Measurements from ENCODE around the gene CA5A. TPM values are rescaled to one million over a fixed set of nuclear protein-coding genes. Genes with fewer than 3 reads are reported as not detected.
"Not testable (repeated sequence)": the region's sequence is repeated elsewhere in the genome, so short reads cannot be mapped to it uniquely, and the experiment has no call there.

CA5A gene
- total and polyA plus RNA-seq, 9 of the 15 experiments (the other 6 are each of a cell fraction or from before 2014, with no cell fraction given): not detected

DNA sequence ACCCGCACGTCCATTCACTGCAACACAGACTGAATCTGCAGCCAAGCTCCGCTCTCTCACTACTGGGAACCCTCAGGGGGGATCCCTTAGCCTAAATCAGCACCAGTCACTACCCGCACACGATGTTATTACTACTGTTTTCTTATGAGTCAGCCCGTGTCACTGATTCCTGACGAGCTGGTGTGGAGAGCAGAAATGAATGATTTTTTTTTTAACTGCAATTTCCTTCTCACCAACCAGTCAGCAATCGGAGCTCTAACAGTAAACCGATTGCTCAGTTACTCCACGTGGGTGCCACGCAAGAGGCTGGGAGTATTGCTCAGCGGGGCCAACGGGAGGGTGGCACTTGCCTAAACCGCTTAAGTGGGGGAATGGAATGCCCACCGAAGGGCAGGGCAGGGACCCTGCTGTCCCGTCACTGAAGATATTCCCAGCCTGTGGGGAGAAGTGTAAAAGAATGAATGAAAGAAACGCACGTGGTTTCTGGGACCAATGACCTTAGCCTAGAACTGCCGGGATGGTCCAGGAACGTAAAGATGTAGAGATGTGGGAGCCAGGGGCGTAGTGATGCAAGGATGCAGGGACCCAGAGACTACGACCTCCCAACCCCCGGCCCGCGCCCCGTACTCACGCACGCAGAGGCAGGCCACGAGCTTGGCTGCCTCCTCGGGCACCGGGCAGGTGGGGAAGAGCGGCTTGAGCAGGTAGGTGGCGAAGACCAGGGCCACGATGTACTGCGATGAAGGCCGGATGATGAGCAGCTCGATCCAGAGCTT is 67.9 kb downstream of the CA5A start:
- FAIRE-seq; H3K9me3 ChIP-seq (replicated peaks; ENCODE audit: control insufficient read depth, insufficient read depth, low read depth, low read length); intact Hi-C loops (cut with micrococcal nuclease); in situ Hi-C loops (cut with MboI); H2AFZ ChIP-seq (ENCODE audit: low read depth, low read length); H3K27me3 ChIP-seq (ENCODE audit: control insufficient read depth in 2 of 2, insufficient read depth in 2 of 2, low read length in 2 of 2); CTCF ChIA-PET (ENCODE audit: low intra/inter-chr PET ratio); H3K9me1 ChIP-seq (ENCODE audit: control insufficient read depth, insufficient read depth, low read length); TF ChIP-seq CEBPG (tag; conservative IDR thresholded peaks at IDR 0.05 in 1 of 2, IDR thresholded peaks at IDR 0.05 in 1 of 2): not testable (repeated sequence)
- POLR2A ChIA-PET: interaction anchor here (0.5 to 6.8 kb wide), 7 partner anchors 9 to 99 kb away, joined by 3 to 70 read pairs (median 6); no protein-coding TSS in a partner anchor
- H3K79me2 ChIP-seq (ENCODE audit: control insufficient read depth, insufficient read depth, low read length): peaks cover 54% of the 10 kb centered on the region
- peak overlapping the region; percentile 74 for H3K4me3 ChIP-seq
- H3K4me2 ChIP-seq (ENCODE audit: insufficient read depth, low read length): peak overlapping the region; percentile 88
- H4K20me1 ChIP-seq (replicated peaks; ENCODE audit: control insufficient read depth, insufficient read depth, low read length): peaks cover 24% of the 10 kb centered on the region
- BruUV-seq (replicated peaks): TSS peak; percentile 64
- 1% methylated on average over 31 of the region's 37 CpGs for WGBS (ENCODE audit: insufficient coverage, low coverage, missing lambda C conversion rate)
- ATAC-seq: peak; percentile 7
- peaks cover 26% of the 10 kb centered on the region; the same call in 2 of the 3 replicates for H3K36me3 ChIP-seq (ENCODE audit: control insufficient read depth, insufficient read depth, low read length)
- peak overlapping the region; percentile 67 for H3K27ac ChIP-seq (ENCODE audit: extremely low read depth, low read depth, low read length)
- H3K4me1 ChIP-seq (replicated peaks in 1 of 2; ENCODE audit: control insufficient read depth in 2 of 2, insufficient read depth in 2 of 2, low read length in 2 of 2): peaks cover 28 to 33% of the 10 kb centered on the region in 2 experiments
- peak overlapping the region; percentile 74 to 95 for H3K9ac ChIP-seq (ENCODE audit: insufficient read depth in 1 of 2, low read depth in 2 of 2, low read length in 2 of 2)
- peak in 3 of 4 experiments; percentile 10 to 44 (median 11) for DNase-seq (ENCODE audit: extremely low read depth in 1 of 4, low spot score in 3 of 4)
- peak; percentile 25; the same call in 1 of the 2 replicates for TF ChIP-seq SP1 (CRISPR knock-in tag; IDR thresholded peaks at IDR 0.05)
- TF ChIP-seq, protein P1, sequence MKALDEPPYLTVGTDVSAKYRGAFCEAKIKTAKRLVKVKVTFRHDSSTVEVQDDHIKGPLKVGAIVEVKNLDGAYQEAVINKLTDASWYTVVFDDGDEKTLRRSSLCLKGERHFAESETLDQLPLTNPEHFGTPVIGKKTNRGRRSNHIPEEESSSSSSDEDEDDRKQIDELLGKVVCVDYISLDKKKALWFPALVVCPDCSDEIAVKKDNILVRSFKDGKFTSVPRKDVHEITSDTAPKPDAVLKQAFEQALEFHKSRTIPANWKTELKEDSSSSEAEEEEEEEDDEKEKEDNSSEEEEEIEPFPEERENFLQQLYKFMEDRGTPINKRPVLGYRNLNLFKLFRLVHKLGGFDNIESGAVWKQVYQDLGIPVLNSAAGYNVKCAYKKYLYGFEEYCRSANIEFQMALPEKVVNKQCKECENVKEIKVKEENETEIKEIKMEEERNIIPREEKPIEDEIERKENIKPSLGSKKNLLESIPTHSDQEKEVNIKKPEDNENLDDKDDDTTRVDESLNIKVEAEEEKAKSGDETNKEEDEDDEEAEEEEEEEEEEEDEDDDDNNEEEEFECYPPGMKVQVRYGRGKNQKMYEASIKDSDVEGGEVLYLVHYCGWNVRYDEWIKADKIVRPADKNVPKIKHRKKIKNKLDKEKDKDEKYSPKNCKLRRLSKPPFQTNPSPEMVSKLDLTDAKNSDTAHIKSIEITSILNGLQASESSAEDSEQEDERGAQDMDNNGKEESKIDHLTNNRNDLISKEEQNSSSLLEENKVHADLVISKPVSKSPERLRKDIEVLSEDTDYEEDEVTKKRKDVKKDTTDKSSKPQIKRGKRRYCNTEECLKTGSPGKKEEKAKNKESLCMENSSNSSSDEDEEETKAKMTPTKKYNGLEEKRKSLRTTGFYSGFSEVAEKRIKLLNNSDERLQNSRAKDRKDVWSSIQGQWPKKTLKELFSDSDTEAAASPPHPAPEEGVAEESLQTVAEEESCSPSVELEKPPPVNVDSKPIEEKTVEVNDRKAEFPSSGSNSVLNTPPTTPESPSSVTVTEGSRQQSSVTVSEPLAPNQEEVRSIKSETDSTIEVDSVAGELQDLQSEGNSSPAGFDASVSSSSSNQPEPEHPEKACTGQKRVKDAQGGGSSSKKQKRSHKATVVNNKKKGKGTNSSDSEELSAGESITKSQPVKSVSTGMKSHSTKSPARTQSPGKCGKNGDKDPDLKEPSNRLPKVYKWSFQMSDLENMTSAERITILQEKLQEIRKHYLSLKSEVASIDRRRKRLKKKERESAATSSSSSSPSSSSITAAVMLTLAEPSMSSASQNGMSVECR (CRISPR knock-in tag; IDR thresholded peaks at IDR 0.05): peak; percentile 86
- peak; percentile 38; the same call in 1 of the 2 replicates for TF ChIP-seq GABPB1 (CRISPR knock-in tag; IDR thresholded peaks at IDR 0.05)
- peak in 1 of 2 experiments; percentile 86; a peak in 2 of 4 replicates for TF ChIP-seq HDAC1 (IDR thresholded peaks at IDR 0.05)
- TF ChIP-seq CEBPG (CRISPR knock-in tag; IDR thresholded peaks at IDR 0.05): peak; percentile 87; the same call in 1 of the 2 replicates
- TF ChIP-seq NKRF (IDR thresholded peaks at IDR 0.05; ENCODE audit: borderline replicate concordance): peak; percentile 77; the same call in 1 of the 2 replicates
- TF ChIP-seq CHD1 (IDR thresholded peaks at IDR 0.05; ENCODE audit: low read length): peak; percentile 46
- TF ChIP-seq, protein P2, sequence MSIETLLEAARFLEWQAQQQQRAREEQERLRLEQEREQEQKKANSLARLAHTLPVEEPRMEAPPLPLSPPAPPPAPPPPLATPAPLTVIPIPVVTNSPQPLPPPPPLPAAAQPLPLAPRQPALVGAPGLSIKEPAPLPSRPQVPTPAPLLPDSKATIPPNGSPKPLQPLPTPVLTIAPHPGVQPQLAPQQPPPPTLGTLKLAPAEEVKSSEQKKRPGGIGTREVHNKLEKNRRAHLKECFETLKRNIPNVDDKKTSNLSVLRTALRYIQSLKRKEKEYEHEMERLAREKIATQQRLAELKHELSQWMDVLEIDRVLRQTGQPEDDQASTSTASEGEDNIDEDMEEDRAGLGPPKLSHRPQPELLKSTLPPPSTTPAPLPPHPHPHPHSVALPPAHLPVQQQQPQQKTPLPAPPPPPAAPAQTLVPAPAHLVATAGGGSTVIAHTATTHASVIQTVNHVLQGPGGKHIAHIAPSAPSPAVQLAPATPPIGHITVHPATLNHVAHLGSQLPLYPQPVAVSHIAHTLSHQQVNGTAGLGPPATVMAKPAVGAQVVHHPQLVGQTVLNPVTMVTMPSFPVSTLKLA (conservative IDR thresholded peaks at IDR 0.05): peak; percentile 89
- TF ChIP-seq SIN3A (IDR thresholded peaks at IDR 0.05; ENCODE audit: borderline replicate concordance in 2 of 2, control insufficient read depth in 1 of 2, low read depth in 2 of 2, low read length in 2 of 2): peak in 1 of 2 experiments; percentile 24; a peak in 1 of 4 replicates
- TF ChIP-seq KDM1A (IDR thresholded peaks at IDR 0.05): peak; percentile 13 to 17; a peak in 1 of 4 replicates

All from K562 (cell line).